NCI-H446 treated with DMSO at 0.1 percent for 48 hours (cell line): ENCODE data around the gene SBF1.

Source experiments
- DNase-seq: peaks from one replicate; lab custom pipeline; 2025; lab: John Stamatoyannopoulos, UW

SBF1 gene

DNA sequence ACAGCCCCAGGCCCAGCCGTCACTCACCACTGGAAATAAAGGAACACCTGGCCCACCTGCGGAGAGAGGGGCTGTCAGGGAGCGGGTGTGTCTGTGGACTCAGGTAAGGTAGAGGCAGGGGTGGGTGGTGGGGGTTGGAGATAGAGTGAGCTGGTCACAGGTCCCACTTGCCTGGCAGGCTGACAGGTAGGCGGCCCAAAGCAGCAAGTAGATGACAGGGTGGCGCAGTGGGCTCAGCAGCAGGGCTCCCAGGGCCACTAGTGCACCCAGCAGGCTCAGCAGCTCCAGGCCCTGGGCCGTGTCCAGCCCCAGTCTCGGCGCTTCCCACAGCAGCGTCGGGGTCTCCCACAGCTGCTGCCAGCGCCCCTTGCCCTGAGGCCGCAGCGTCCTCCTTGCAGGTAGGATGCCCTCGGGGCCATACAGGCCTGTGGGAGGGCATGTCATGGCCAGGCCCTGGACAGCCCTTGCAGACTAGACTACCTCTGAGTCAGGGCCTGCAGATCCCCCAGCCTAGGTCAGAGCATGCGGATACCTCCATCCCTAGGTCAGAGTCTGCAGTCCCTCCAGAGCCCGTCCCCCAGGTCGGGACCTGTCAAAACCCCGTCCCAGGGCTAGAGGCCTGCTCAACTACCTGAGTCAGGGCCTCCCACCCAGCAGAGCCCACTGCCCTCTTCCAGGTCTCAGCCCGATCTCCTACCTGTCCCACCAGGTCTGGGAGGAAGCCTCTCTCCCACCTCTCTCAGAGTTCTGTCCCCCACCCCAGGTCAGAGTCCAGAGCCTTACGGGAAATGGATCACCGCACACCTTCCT lies 32.0 kb upstream of the SBF1 start:
- no peak for DNase-seq

DNA sequence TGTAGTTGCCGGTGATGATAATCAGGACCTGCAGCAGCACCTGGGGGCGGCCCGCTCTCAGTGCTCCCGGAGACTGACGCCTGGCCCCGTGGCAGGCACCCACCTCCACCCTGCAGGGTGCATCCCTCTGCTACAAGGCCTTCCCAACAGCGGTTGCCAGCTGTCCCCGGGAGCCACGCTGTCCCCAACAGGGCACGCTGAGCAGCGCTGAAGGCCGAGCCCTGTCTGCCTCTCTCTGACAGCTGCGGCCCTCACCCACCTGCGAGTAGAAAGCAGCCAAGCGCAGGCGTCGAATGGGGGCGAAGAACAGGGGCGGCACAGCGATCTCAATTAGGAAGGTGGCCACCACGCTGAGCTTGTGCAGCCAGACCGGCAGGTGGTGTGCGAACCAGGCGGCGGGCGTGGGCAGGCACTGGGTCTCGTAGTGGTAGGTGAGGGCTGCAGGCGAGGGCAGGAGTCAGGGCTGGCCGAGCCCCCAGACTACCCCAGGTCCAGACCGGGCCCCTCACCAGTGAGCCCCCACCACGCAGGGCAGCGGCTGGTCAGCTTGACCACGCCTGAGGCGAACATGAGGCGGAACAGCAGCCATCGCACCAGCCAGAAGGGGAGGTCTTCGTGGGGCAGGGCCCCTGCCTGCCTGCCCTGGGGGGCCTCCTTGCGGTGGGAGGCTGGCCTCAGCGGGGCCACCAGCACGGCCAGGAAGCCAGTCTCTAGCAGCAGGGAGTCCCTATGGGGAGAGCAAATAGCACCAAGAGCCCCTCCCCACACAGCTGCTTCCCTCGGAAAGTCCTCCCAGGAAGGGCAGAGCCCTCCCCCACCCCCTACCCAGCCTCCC lies 31.2 kb upstream of the SBF1 start:
- DNase-seq = no peak

DNA sequence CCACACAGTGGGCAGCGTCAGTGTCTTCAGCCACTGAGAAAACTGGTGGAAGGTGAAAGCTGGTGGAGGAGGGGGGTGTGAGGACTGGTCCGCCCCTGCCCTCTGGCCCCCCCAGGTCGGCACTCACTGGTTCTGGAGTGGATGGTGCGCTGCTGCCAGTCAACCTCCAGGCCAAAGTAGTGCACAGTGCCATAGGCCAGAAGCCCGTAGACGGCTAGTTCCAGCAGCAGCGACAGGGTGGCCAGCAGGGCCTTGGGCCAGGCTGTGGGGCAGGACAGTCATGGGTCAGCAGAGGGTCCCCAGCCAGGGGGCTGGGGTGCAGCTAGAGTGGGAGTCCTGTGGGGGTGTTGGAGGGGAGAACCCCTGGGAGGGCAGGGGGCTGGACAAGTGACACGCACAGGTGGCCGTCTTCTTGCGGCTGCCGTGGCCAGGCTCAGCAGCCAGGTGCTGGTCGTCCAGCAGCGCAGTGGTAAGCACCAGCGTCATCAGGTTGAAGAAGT lies 30.5 kb upstream of the SBF1 start:
- no peak for DNase-seq

DNA sequence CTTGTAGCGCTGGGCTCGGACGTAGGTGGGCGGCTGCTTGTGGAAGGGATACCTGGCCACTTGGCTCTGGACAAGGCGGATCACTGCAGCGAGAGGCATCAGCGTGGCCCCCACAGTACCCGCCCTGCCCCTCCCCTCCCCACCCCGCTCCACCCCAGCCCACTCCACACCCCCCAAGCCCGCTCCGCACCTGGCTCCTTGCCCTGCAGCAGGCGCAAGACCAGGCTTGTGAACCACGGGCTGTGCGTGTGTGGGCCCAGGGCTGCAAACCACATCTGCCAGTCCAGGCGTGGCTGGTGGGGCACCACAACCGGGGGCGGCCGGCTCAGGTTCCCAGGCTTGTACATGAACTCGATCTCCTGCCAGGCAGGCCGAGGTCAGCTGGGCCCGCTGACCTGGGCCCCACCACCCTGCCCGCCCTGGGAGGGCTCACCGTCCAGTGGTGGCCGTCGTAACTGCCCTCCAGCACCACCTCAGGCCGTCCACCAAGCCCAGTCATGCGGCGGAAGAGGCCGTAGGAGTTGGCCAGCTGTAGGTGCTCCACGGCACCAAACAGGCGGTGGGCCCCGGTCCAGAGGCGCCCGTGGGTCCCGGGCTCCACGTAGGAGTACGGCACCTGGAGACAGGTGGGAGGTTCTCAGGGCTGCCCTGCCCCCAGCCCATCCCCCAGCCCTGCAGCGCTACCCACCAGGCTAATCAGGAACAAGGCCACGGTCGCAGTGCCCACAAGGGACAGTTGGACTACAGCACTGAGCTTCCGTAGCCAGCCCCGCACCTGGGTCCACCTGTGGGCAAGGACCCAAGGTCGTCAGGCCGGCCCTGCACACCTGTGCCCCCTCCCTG lies 29.8 kb upstream of the SBF1 start:
- no peak for DNase-seq

- no peak for DNase-seq
These were observed 28.8 kb upstream of the SBF1 start for GRCh38 chr22:50503475-50504145.

GRCh38 chr22:50502628-50503474 lies 28.0 kb upstream of the SBF1 start:
- no peak for DNase-seq

DNA sequence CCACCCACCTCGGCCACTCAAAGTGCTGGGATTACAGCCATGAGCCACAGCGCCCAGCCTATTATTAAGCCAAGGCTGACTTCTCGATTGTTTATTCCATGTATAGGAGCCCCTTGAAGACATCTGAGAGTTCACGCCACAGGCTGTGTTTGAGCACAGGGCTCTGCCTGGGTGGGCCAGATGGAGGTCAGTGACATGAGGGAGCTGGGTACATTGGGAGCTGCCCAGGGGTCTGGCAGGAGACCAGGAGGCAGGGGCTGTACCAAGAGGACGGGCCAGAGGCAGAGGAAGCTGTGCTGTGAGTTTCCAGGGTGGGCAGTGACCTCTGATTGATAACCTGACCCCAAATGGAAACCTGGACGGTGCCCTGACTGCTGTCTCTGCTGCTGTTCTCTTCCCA lies 27.3 kb upstream of the SBF1 start:
- no peak for DNase-seq

- no peak for DNase-seq
These were observed 25.6 kb upstream of the SBF1 start for GRCh38 chr22:50500452-50500851.

DNA sequence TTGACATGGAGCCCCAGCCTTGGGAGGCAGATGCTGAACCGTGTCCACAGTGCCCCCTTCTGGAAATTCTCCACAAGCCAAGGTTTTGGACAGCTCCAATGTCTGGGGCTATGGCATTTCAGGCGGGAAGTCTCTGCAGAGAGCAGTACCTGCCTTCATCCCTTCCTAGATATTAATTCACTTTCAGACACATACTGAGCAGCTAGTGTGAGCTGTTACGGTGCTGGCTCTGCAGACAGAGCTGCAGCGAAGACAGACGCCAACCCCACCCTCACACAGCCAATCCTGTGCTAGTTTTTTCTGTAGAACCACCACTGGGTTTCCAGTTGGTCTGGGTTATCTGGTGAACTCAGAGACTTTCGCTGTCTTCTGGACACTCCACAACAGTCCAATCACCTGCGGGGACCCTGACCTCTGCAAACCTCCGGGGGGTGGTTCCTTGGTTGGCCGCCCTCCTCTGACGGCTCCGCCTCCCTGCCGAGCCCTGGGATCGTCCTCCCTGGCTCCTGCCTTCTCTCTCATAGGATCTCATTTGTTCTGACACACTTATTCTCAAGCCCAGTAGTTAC lies 23.6 kb upstream of the SBF1 start:
- peak; percentile 38 for DNase-seq

DNA sequence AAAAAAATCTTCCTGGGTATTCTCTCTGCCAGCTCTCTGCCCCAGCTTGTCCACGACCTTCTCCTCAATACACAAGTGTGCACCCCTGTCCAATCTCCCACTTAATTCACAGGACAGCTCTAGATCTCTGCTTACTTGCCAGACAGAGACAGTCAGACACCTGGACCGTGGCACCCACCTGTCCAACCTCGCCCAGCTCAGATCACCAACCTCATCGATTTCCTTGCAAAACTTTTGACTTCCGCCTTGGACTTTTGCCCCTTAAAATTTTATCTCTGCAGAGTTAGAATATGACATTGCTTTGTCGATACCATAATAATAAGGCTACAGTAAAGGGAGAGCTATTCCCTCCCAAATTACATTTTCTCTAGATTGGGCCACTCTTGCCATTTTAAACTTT lies 22.3 kb upstream of the SBF1 start:
- no peak for DNase-seq

DNA sequence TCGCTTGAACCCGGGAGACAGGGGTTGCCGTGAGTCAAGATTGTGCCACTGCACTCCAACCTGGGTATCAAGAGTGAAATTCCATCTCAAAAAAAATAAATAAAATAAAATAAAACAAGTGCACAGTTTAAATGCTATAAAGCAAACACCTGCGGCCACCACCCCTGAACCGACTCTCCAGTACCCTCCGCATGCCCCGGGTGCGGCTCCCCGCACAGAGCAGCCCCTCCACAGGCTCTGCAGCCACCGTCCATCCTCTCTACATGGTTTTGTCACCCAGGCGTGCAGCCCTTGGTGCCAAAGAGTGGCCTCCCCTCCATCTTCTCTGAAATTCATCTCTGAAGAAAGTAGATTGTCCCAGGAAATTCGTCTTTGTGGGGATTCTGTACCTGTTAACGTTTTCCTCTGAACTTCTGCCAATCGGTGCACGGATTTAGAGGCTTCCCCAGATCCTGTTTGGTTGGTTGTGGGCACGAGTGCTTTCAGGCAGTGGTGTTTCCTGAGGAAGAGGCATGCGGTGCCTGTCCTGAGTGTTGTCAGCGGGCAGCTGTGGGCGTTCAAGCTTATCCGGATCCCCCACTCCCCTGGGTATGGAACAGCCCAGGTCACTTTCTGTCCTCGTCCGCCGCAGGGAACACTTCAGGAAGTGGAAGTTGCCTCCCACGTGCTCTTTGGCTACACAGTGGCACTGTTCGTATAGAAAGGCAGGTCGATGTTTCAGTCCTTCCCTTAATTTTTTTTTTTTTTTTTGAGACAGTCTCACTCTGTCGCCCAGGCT lies 15.9 kb upstream of the SBF1 start:
- DNase-seq = no peak

DNA sequence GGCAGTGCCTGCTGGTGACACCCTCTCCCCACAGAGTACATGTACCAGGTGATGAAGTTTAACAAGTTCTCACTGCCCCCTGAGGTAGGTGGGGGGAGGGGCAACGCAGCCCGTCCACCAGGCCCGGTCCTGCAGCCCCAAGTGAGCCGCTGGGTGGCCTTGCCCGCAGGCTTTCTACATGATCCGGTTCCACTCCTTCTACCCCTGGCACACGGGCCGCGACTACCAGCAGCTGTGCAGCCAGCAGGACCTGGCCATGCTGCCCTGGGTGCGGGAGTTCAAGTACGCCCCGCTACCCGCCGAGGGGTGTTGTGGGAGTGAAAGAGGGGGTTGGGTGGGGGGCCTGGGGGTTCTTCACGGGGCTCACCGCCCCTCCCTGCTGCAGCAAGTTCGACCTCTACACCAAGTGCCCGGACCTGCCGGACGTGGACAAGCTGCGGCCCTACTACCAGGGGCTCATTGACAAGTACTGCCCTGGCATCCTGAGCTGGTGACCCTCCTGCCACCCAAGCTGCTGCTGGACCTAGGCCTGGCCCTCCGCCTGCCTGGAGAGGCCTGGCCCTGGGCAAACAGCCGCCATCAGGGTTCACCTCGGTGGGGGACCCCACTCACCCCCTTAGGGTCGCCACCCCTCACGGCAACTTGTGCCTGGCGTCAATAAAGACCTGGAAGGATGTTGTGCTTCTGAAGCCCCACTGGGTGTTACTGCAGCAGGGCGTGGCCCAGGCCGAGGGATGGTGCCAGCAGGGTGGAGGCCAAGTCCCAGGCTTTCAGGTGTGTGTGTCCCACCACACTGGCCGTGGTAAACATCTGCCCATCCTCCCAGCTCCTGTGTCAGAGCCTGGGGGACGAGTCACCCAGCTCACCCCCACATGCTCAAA lies 14.8 kb upstream of the SBF1 start:
- no peak for DNase-seq

DNA sequence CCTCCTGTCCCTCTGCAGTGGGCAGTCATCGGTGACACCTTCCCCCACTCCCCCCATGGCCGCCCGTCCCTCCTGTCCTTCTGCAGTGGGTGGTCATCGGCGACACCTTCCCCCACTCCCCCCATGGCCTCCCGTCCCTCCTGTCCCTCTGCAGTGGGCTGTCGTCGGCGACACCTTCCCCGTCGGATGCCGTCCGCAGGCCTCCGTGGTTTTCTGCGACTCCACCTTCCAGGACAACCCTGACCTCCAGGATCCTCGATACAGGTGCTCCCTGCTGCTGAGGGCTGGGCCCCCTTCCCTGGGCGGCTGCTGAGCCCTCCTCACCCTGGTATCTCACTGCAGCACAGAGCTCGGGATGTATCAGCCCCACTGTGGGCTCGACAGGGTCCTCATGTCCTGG lies 14.1 kb upstream of the SBF1 start:
- no peak for DNase-seq

DNA sequence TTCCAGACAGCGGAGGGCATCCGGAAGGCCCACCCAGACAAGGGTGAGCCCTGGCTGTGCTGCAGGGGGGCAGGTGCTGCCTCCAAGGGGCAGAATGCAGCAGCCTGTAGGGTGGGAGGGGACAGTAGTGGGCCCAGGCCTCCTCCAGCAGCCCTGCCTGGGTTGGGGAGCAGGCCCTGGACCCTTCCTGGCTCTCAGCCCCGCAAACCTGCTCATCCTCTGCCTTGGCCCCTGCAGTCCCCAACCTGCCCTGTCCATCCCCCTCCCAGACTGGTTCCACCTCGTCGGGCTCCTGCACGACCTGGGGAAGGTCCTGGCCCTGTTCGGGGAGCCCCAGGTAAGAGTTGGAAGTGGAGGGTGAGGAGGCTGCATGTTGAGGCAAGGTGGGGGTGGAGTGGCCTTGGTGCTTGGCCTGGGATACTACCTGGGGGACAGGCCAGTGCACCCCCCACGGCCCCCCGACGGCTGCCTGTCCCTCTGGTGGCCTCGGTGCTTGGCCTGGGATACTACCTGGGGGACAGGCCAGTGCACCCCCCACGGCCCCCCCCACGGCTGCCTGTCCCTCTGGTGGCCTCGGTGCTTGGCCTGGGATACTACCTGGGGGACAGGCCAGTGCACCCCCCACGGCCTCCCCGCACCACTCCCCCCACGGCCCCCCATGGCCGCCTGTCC lies 13.3 kb upstream of the SBF1 start:
- DNase-seq = no peak

DNA sequence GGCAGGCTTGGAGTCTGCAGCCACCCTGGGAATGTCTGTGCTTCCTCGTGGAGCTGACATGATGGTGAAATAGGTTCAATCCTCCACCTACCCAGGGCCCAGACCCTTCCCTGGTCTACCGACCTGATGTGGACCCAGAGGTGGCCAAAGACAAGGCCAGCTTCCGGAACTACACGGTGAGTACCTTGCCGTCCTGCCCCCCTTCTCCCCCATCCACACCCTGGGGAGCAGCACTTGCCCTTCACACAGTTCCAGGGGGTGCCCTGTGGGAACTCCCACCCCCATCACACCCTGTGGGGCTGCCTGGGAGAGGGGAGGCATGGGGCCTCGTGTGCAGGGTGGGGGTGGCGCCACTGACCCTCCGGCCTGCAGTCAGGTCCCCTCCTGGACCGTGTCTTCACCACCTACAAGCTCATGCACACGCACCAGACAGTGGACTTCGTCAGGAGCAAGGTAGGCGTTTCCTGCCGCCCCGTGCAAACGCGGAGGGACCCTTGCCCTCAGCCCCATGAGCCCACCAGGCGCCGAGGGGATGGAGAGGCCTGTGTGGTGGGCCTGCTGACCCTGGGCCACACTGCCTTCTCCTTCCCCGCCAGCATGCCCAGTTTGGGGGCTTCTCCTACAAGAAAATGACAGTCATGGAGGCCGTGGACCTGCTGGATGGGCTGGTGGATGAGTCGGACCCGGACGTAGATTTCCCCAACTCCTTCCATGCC lies 12.6 kb upstream of the SBF1 start:
- DNase-seq = no peak

DNA sequence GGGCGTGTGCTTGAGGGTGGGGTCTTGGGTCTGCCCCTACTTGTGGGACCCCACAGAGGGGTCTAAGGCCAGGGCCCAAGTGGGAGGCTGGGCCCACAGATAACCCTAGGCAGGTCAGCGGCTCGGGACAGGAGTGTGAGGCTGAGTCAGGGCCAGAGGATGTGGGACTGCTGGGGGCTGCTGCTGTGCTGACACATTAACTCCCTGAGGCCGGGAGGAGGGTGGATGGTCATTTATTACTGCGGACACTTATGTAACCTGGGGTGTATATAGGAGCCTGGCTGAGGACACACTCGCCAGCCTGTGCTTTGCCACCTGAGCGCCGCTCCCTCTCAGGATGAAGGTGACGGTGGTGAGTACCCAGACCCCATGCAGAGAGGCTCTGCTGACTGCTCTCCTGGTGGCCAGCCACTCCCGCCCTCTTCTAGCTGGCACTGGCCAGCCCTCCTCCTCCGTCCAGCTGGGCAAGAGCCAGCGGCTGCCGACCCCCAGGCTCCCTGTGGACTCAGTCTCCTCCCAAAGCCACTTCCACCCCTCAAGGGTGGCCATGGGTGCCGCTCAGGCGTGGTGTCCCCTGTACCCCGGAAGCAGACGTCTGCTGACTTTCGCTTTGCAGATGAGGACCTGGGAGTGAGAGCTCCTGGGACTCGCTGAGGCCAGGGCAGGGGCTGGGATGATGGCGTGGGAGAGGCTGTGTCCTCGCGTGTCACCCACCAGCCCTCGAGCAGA lies 11.9 kb upstream of the SBF1 start, which contains the start of gene MIOX:
MIOX (plus strand) TSS at position 299 of the 729 bp plus-strand sequence; CDS start at position 338, 39 bp downstream.
- no peak for DNase-seq
